ENCODE measurements around the gene MPC1L. TPM values are rescaled to one million over a fixed set of nuclear protein-coding genes. Genes with fewer than 3 reads are reported as not detected.

MPC1L gene
- total RNA-seq, 1 experiment from 2014 or later = not detected

DNA sequence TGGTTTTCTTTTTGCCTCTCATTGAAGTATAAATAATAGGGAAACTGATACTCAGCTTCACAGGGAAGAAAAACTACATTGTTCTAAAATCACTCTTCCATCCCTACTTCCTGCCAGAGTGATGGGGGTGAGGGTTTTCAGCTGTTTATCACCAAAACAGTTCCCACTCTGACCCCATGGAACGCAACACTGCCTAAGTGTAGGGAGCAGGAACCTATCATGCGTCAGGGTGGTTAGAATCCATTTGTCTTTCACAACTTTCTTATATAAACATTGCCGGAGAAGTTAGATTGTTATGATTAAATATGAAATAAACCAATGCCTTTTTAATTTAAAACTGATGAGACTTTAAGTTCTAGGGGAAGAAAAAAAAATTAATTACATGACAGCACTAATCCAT, 15.8 kb upstream of the MPC1L start:
- TF ChIP-seq, protein P1, sequence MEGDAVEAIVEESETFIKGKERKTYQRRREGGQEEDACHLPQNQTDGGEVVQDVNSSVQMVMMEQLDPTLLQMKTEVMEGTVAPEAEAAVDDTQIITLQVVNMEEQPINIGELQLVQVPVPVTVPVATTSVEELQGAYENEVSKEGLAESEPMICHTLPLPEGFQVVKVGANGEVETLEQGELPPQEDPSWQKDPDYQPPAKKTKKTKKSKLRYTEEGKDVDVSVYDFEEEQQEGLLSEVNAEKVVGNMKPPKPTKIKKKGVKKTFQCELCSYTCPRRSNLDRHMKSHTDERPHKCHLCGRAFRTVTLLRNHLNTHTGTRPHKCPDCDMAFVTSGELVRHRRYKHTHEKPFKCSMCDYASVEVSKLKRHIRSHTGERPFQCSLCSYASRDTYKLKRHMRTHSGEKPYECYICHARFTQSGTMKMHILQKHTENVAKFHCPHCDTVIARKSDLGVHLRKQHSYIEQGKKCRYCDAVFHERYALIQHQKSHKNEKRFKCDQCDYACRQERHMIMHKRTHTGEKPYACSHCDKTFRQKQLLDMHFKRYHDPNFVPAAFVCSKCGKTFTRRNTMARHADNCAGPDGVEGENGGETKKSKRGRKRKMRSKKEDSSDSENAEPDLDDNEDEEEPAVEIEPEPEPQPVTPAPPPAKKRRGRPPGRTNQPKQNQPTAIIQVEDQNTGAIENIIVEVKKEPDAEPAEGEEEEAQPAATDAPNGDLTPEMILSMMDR (IDR thresholded peaks at IDR 0.05; ENCODE audit: insufficient read depth in 1 of 2, low read depth in 1 of 2, low read length in 1 of 2, severe bottlenecking in 1 of 2, unreplicated experiment in 1 of 2) = no peak
- no peaks in the 10 kb centered on the region for H3K9me3 Mint-ChIP-seq (ENCODE audit: unreplicated experiment)
- POLR2A ChIA-PET = no interaction called here
- H3K27me3 Mint-ChIP-seq (ENCODE audit: insufficient read depth, unreplicated experiment) = no peaks in the 10 kb centered on the region
- no peak overlapping the region for H3K27ac Mint-ChIP-seq (ENCODE audit: unreplicated experiment)
- H3K4me3 Mint-ChIP-seq (ENCODE audit: unreplicated experiment) = no peak overlapping the region
- Histone ChIP-seq H3K9me3 (no peaks in the 10 kb centered on the region), H3K36me3 (ENCODE audit: control insufficient read depth, insufficient read depth, low read length) (no peaks in the 10 kb centered on the region), H3K27me3 (replicated peaks; ENCODE audit: control insufficient read depth, insufficient read depth, low read length) (no peaks in the 10 kb centered on the region), H3K4me1 (no peaks in the 10 kb centered on the region), H3K4me3 (ENCODE audit: low read depth, low read length) (no peak overlapping the region)
- CTCF ChIA-PET = no interaction called here
- no peak for DNase-seq
- intact Hi-C loops (cut with micrococcal nuclease; ENCODE audit: unreplicated experiment) = no loop called here
- peaks cover 14% of the 10 kb centered on the region for H3K36me3 Mint-ChIP-seq (ENCODE audit: insufficient read depth, unreplicated experiment)
- no TSS peak for BruUV-seq (replicated peaks)
- H3K4me1 Mint-ChIP-seq (ENCODE audit: low read depth, unreplicated experiment) = no peaks in the 10 kb centered on the region

DNA sequence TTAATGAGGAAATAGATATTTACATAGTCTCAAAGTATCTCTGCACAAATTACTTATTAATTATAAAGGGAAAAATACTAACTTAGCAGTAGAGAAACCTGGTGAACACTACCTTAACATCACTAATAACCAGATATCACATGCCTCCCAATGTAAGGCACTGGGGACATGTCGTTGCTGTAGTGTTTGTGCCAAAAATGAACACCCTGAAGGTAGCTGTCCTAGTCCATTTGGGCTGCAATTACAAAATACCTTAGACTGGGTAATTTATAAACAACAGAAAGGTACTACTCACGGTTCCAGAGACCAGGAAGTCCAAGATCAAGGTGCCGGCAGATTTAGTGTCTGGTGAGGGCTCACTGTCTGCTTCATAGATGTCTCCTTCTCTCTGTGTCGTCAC, 10.7 kb upstream of the MPC1L start:
- no peaks in the 10 kb centered on the region for H3K36me3 Mint-ChIP-seq (ENCODE audit: insufficient read depth, unreplicated experiment)
- TF ChIP-seq, protein P1 (IDR thresholded peaks at IDR 0.05; ENCODE audit: insufficient read depth in 1 of 2, low read depth in 1 of 2, low read length in 1 of 2, severe bottlenecking in 1 of 2, unreplicated experiment in 1 of 2) = no peak
- no peaks in the 10 kb centered on the region for H3K27me3 Mint-ChIP-seq (ENCODE audit: insufficient read depth, unreplicated experiment)
- Histone ChIP-seq H3K4me3 (ENCODE audit: low read depth, low read length) (no peak overlapping the region), H3K36me3 (ENCODE audit: control insufficient read depth, insufficient read depth, low read length) (no peaks in the 10 kb centered on the region), H3K9me3 (no peaks in the 10 kb centered on the region), H3K4me1 (no peaks in the 10 kb centered on the region), H3K27me3 (replicated peaks; ENCODE audit: control insufficient read depth, insufficient read depth, low read length) (no peaks in the 10 kb centered on the region)
- H3K4me3 Mint-ChIP-seq (ENCODE audit: unreplicated experiment) = no peak overlapping the region
- BruUV-seq (replicated peaks) = no TSS peak
- ChIA-PET POLR2A (no interaction called here), CTCF (no interaction called here)
- DNase-seq = no peak
- no peaks in the 10 kb centered on the region for H3K9me3 Mint-ChIP-seq (ENCODE audit: unreplicated experiment)
- no peaks in the 10 kb centered on the region for H3K4me1 Mint-ChIP-seq (ENCODE audit: low read depth, unreplicated experiment)
- H3K27ac Mint-ChIP-seq (ENCODE audit: unreplicated experiment) = no peak overlapping the region
- intact Hi-C loops (cut with micrococcal nuclease; ENCODE audit: unreplicated experiment) = no loop called here

DNA sequence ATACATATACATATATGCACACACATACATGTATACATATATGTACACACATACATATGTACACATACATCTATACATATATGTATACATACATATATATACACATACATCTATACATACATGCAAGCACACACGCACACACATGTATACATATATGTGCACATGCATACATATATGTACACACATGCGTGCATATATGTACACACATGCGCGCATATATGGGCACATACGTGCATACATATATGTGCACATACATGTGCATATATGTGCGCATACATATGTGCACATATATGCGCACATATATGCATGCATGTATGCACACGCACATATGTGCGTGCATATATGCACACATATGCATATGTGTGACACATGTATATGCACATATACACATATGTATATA, 7.3 kb upstream of the MPC1L start:
- no peaks in the 10 kb centered on the region for H3K9me3 Mint-ChIP-seq (ENCODE audit: unreplicated experiment)

More for the DNA sequence above, 7.3 kb upstream of the MPC1L start:
- Histone ChIP-seq H3K4me1 (no peaks in the 10 kb centered on the region), H3K36me3 (ENCODE audit: control insufficient read depth, insufficient read depth, low read length) (no peaks in the 10 kb centered on the region), H3K4me3 (ENCODE audit: low read depth, low read length) (no peak overlapping the region), H3K9me3 (no peaks in the 10 kb centered on the region), H3K27me3 (replicated peaks; ENCODE audit: control insufficient read depth, insufficient read depth, low read length) (no peaks in the 10 kb centered on the region)
- CTCF ChIA-PET = no interaction called here
- intact Hi-C loops (cut with micrococcal nuclease; ENCODE audit: unreplicated experiment) = no loop called here
- Mint-ChIP-seq H3K27me3 (ENCODE audit: insufficient read depth, unreplicated experiment) (no peaks in the 10 kb centered on the region), H3K4me1 (ENCODE audit: low read depth, unreplicated experiment) (no peaks in the 10 kb centered on the region), H3K4me3 (ENCODE audit: unreplicated experiment) (no peak overlapping the region), H3K36me3 (ENCODE audit: insufficient read depth, unreplicated experiment) (no peaks in the 10 kb centered on the region), H3K27ac (ENCODE audit: unreplicated experiment) (no peak overlapping the region)
- POLR2A ChIA-PET = no interaction called here
- BruUV-seq (replicated peaks) = no TSS peak
- DNase-seq = no peak
- TF ChIP-seq, protein P1 (IDR thresholded peaks at IDR 0.05; ENCODE audit: insufficient read depth in 1 of 2, low read depth in 1 of 2, low read length in 1 of 2, severe bottlenecking in 1 of 2, unreplicated experiment in 1 of 2) = no peak

All from Caco-2 (cell line).